ENCODE results near the gene TERC. TPM values are rescaled to one million over a fixed set of nuclear protein-coding genes. Genes with fewer than 3 reads are reported as not detected.
"Not testable (repeated sequence)": the region's sequence is repeated elsewhere in the genome, so short reads cannot be mapped to it uniquely, and the experiment has no call there.

The TERC gene
- total RNA-seq, 2 donors from 2014 or later: 2.6 to 6.3 TPM

- peak; percentile 98 for DNase-seq (ENCODE audit: low spot score)
These were observed 8.3 kb upstream of the TERC start, which contains the start of gene MYNN for GRCh38 chr3:169772897-169773816. TSS of gene MYNN (plus strand) at chr3:169773396. CDS start at chr3:169774296, 900 bp downstream.

GRCh38 chr3:169772305-169772896 is 7.5 kb upstream of the TERC start:
- intact Hi-C loops (cut with DNase I): no loop called here
- peak; percentile 88 for DNase-seq (ENCODE audit: low spot score)

More at GRCh38 chr3:169772897-169773816, 8.3 kb upstream of the TERC start, which contains the start of gene MYNN:
- intact Hi-C loops (cut with DNase I): no loop called here

GRCh38 chr3:169771497-169772304 is 6.8 kb upstream of the TERC start:
- DNase-seq (ENCODE audit: low spot score): no peak
- intact Hi-C loops (cut with DNase I): no loop called here

- intact Hi-C loops (cut with DNase I): no loop called here
- DNase-seq (ENCODE audit: low spot score): peak; percentile 92
These were observed 4.7 kb upstream of the TERC start, which contains the start of gene ACTRT3 for GRCh38 chr3:169769287-169770181. TSS of gene ACTRT3 (minus strand) at chr3:169769561. CDS start at chr3:169769520, 41 bp downstream.

GRCh38 chr3:169764312-169764881 is 463 bp downstream of the TERC start:
- intact Hi-C loops (cut with DNase I): no loop called here
- DNase-seq (ENCODE audit: low spot score): peak; percentile 91

GRCh38 chr3:169760479-169760878 is 4.4 kb downstream of the TERC start:
- intact Hi-C loops (cut with DNase I): no loop called here
- DNase-seq (ENCODE audit: low spot score): no peak

GRCh38 chr3:169759256-169759655 is 5.6 kb downstream of the TERC start:
- DNase-seq (ENCODE audit: low spot score): no peak
- intact Hi-C loops (cut with DNase I): no loop called here

GRCh38 chr3:169758359-169758994 is 6.4 kb downstream of the TERC start:
- DNase-seq (ENCODE audit: low spot score): no peak
- intact Hi-C loops (cut with DNase I): no loop called here

- no peak for DNase-seq (ENCODE audit: low spot score)
- intact Hi-C loops (cut with DNase I): no loop called here
These were observed 9.4 kb downstream of the TERC start for GRCh38 chr3:169755488-169755887.

GRCh38 chr3:169754711-169755110 is 10.1 kb downstream of the TERC start:
- intact Hi-C loops (cut with DNase I): no loop called here
- DNase-seq (ENCODE audit: low spot score): no peak

- intact Hi-C loops (cut with DNase I): no loop called here
- no peak for DNase-seq (ENCODE audit: low spot score)
These were observed 13.0 kb downstream of the TERC start for GRCh38 chr3:169751875-169752274.

- intact Hi-C loops (cut with DNase I): no loop called here
- DNase-seq (ENCODE audit: low spot score): no peak
These were observed 14.2 kb downstream of the TERC start for GRCh38 chr3:169750665-169751064.

GRCh38 chr3:169748670-169749069 is 16.2 kb downstream of the TERC start:
- DNase-seq (ENCODE audit: low spot score): no peak
- intact Hi-C loops (cut with DNase I): loop anchor here in 1 of 2 donors (10.0 kb wide), 1 partner anchor 594 kb away; no protein-coding TSS in a partner anchor

- intact Hi-C loops (cut with DNase I): loop anchor here in 1 of 2 donors (10.0 kb wide), 1 partner anchor 592 kb away; no protein-coding TSS in a partner anchor
- no peak for DNase-seq (ENCODE audit: low spot score)
These were observed 17.9 kb downstream of the TERC start for GRCh38 chr3:169746924-169747323.

- intact Hi-C loops (cut with DNase I): loop anchor here in 1 of 2 donors (10.0 kb wide), 1 partner anchor 590 kb away; no protein-coding TSS in a partner anchor
- DNase-seq (ENCODE audit: low spot score): no peak
These were observed 20.4 kb downstream of the TERC start for GRCh38 chr3:169744366-169745054.

GRCh38 chr3:169739067-169739466 is 25.8 kb downstream of the TERC start:
- intact Hi-C loops (cut with DNase I): no loop called here
- DNase-seq (ENCODE audit: low spot score): no peak

- DNase-seq (ENCODE audit: low spot score); intact Hi-C loops (cut with DNase I): not testable (repeated sequence)
These were observed 33.0 kb downstream of the TERC start for GRCh38 chr3:169731857-169732256.

Measured in posterior vena cava (tissue), 2 donors.